CD4-positive, alpha-beta T cell treated with Interferon gamma for 1 hour (primary cell): ENCODE data around the gene RILPL1.
"Not testable (repeated sequence)": the region's sequence is repeated elsewhere in the genome, so short reads cannot be mapped to it uniquely, and the experiment has no call there.

ENCODE experiments used
- DNase-seq: peaks from one replicate; pipeline ENCODE4 v3.0.0-alpha.2; 2020

The RILPL1 gene

DNA sequence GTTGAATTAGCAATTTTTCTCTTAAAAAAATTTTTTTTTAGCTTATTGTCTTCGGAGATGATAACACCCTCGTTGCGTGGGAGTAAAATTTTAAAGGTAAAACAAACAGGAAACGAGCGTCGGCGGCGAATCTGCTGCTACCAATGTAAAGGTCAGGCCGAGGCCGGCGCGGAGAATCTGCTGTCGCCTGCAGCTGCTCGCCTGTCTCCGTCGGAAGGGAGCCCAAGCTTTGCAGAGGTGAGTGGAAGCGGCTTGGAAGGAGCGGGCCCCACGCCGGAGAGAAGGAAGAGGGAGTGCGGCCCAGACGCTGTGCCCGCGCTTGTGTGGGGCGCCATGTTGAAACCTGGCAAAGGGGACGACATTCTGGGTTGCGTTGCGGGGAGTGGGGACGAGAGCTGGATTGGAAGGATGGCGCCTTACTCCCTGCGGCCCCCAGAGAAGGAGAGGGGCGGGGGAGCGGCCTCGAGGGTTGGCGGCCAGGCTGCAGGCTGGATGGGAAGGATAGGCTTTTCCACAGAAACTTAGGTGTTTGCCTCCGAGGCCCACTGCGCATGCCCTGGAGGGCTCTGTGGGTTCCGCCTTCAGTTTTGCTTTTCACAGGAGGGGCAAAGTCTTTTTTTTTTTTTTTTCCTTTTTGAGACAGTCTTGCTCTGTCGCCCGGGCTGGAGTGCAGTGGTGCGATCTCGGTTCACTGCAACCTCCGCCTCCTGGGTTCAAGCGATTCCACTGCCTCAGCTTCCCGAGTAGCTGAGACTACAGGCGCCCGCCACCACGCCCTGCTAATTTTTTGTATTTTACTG, 75.3 kb downstream of the RILPL1 start, which contains the start of gene SNRNP35:
TSS of gene SNRNP35 (plus strand) at position 160 of the 800 bp plus-strand sequence. CDS start 7,402 bp downstream, outside the sequence.
- peak; percentile 85 for DNase-seq

DNA sequence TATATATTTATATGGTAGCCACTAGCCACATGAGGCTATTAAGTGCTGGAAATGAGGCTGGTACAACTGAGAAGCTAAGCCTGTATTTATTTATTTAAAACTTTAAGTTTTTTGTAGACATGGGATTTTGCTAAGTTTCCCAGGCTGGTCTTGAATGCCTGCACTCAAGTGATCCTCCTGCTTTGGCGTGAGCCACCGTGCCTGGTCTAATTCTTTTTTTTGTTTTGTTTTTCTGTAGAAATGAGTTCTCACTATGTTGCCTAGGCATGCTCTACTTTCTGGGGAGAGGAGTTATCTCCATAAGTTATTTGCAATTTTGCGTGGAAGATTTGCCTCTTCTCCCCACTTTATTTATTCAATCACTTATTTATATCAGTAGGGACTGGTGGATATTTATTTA, 80.4 kb downstream of the RILPL1 start:
- DNase-seq, result no peak

DNA sequence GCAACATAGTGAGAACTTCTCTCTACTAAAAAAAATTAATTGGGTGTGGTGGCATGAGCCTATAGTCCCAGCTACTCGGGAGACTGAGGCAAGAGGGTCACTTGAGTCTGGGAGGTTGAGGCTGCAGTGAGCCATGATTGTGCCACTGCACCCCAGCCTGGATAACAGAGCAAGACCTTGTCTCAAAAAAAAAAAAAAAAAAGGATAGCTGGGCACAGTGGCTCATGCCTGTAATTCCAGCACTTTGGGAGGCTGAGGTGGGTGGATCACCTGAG, 81.3 kb downstream of the RILPL1 start:
- not testable (repeated sequence) for DNase-seq

DNA sequence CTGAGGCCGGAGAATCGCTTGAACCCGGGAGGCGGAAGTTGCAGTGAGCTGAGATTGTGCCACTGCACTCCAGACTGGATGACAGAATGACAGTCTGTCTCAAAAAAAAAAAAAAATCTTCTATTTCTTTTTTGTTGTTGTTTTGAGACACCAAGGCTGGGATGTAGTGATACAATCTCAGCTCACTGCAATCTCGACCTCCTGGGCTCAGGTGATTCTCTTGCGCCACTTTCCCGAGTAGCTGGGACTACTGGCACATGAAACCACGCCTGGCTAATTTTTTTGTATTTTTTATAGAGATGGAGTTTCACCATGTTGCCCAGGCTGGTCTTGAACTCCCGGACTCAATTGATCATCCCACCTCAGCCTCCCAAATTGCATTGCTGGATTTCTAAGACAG, 82.9 kb downstream of the RILPL1 start:
- DNase-seq, result no peak

DNA sequence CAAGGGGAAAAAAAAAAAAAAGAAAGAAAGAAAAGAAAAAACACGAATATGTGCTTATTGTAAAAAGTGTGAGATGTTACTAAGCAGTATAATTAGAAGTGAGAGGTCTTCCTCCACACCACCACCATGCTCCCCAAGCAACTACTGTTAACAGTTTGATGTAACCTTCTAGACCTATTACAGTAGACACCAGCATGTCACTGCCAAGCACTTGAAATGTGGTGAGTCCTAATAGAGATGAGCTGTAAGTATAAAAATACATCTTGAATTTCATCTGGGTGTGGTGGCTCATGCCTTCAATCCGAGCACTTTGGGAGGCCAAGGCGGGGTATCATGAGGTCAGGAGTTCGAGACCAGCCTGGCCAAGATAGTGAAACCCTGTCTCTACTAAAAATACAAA, 83.7 kb downstream of the RILPL1 start:
- no peak for DNase-seq

DNA sequence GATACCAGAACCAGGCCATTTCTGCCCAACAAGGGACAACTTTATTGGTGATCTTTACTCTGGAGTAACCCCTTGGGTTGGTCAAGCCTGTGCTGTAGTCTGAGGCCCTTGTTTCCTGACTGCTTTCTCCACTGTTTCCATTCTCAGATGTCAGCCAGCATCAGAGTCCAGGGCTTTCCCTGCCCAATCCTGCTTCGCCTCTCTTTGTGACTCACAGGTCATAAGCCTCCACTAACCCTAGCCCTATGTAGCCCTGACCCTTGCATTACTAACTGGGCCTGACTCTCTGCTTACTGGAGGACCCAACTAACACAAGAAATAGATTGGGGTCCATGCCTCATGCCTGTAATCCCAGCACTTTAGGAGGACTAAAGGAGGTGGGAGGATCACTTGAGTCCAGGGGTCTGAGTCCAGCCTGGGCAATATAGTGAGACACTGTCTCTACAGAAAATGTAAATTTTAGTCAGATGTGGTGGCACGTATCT, 84.2 kb downstream of the RILPL1 start:
- DNase-seq, result peak; percentile 26

DNA sequence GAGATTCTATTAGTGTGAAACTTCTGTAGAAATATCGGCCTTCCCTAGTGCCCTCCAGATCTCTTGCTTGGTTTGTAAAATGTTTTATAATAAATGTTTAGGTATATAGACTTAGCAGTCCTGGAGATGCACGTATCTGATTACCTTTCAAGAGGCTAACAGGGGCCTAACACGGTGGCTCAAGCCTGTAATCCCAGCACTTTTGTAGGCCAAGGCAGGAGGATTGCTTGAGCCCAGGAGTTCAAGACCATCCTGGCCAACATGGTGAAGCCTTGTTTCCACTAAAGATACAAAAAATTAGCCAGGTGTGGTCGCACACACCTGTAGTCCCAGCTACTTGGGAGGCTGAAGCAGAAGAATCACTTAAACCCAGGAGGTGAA, 87.2 kb downstream of the RILPL1 start:
- DNase-seq, result no peak

DNA sequence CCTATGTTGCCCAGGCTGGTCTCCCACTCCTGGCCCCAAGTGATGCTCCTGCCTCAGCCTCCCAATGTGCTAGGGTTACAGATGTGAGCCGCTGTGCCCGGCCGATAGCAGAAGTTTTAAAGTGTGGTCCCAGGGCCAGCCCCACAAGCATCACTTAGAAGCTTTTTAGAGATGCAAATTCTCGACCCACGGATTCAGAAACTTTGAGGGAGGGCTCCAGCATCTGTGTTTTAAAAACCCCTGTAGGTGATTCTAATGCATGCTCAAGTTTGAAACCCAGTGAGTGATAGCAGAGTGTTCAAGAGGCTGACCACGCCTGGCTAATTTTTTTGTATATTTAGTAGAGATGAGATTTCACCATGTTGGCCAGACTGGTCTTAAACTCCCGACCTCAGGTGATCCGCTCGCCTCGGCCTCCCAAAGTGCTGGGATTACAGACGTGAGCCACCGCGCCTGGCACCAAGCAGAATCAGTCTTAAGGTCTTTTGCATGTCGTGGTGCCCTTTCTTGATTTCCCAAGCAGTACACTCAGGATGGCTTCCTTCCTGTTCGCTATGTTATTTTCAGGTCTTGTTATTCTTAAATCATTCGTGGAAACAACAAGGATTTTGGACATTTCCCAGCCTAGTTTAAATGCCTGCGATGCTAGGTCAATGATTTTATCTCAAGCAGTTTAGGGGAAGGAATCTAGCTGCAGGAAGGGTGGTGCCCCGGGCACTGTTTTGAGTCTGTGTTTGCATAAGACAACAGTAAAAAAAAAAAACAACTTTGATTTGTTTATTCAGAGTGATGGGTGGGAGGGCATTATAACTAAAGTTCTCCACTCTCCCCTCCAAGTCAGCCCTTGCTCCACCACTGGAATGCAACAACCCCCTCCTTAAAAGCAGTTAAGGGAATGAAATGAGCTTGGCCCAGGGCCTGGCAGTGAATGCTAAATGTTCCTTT, 87.9 kb downstream of the RILPL1 start:
- no peak for DNase-seq

DNA sequence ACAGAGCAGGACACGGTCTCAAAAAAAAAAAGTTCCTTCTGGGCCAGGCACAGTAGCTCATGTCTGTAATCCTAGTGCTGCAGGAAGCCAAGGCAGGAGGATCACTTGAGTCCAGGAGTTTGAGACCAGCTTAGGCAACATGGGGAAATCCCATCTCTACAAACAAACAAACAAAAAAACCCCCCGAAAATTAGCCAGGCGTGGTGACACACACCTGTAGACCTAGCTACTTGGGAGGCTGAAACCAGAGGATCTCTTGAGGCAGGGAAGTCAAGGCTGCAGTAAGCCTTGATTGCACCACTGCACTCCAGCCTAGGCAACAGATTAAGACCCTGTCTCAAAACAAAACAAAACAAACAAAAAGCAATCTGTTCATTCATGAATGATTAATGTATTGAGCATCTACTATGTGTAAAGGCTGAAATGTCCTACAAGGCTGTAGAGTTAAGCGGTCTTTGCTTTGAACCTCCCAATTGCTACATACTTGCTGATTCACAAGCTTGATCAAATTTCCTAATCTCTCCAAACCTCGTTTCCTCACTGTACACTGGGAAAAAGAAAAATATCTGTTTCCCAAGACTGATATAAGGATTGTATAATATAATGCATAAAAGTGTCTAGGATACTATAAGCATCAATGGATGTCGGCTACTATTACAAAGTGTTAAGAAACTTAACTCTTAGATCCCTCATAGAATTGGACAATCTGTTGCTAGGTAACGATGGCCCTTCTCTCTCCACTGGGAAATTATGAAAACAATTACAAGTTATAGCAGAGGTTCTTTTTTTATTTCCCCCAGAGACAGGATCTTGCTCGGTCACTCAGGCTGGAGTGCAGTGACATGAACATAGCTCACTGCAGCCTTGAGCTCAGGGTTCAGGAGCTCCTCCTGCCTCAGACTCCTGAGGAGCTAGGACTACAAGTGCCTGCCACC, 89.2 kb downstream of the RILPL1 start:
- DNase-seq, result no peak

DNA sequence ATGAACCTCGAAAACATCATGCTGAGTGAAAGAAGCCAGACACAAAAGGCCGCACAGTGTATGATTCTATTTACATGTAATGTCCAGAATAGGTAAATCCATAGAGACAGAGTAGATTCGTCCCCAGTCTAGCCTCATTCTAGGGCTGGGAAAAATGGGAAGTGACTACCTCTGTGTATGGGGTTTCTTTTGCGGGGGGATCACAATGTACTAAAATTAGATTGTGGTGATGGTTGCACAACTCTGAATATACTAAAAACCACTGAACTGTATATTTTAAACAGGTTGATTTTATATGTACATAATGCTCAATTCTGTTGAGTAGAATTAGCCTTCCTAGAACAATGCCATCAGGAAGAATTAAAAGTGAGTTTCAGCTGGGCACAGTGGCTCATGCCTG, 90.7 kb downstream of the RILPL1 start:
- DNase-seq, result no peak

DNA sequence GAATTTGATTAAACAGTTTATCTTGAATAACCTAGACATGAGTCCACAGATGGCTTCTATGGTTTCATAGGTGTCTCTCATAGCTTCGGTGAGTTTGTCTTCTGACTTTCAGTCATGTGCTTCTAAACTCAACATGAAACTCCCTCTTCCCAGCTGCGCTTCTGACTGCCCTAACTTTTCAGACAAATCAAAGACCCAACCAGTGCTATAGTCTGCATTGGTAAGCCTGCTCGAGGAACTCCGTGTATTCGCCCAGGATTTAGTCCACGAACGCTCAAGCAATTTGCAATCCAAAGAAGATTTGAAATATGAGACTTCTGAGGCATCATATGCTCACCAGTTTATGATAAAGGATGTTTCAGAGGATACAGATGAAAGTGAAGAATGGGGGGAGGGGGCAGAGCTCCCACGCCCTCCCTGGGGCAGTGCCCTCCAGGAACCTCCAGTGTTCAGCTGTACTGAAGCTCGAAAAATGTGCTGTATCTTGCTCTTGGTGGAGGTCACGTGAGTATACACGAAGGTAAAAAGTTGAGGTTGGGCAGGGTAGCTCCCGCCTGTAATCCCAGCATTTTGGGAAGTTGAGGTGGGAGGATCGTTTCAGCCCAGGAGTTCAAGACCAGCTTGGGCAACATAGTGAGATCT, 91.9 kb downstream of the RILPL1 start:
- no peak for DNase-seq

DNA sequence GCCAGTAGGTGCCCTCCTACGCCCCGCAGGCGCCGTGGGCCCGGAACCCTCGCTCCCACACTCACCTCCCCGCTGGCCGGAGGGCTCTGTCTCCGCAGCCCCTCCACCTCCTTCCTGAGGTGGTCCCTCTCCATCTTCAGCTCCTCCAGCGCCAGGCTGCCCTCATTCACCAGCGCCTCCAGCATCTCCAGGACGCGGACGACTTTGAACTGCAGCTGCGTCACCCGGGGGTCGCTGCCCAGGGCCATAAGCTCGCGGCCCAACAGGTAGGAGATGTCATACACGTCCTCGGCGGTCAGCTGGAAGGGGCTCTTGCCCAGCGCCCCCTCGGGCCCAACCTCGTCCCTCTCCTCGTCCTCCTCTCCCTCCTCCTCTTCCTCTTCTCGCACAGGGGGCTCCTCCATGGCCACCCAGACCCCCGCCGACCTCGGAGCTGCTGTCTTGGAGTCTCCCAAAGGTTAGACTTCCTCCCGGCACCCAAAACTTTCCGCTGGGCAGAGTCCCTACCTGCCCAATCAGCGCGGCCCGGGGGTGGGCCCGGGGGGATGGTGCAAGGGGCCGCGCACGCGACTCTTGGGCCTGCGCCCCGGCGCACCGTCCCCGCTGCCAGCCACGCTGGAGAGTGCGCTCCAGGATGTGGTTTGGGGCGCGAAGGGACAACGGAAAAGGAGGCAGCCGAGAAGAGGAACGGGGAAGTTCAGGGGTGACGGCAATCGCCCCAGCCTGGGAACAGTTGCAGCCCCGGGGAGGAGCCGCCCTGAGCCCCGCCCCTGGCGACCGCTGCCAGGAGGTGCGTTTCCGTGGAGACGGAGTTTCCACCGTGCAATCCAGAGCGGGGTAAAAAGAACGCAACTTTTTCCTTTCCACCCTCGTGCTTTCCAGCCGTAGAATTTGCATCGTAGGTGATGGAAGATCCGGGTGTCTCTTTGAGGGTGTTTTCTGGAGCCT, 97.2 kb downstream of the RILPL1 start, which contains the start of gene RILPL2:
TSS of gene RILPL2 (minus strand) at position 668 of the 948 bp plus-strand sequence. CDS start at position 404, 264 bp downstream.
- DNase-seq, result peak; percentile 91

DNA sequence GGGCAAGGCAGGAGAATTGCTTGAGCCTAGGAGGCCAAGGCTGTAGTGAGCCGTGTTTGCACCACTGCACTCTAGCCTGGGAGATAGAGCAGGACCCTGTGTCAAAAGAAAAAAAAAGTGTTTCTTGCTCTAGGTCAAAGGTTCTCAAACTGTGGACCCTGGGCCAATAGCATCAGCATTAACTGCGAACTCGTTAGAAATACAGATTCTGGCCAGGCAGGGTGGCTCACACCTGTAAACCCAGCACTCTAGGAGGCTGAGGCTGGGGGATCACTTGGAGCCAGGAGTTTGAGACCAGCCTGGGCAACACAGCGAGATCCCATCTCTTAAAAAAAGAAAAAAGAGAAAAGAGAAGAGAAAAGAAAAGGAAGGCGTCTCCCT, 97.9 kb downstream of the RILPL1 start:
- no peak for DNase-seq

DNA sequence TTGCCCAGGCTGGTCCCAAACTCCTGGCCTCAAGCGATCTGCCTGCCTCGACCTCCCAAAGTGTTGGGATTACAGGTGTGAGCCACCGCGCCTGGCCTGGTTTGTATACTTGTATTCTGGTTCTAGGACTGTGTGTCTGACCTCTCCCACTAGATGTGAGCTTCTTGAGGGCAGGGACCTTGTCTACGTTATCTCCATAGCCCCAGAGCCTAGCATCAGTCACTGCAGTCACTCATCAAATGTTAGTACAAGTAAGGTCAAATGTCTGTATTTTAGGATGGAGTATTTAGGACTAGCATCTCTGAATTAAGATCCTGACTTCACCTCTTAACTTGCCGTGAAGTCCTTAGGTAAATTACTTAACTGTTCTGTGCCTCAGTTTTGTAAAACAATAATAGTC, 99.9 kb downstream of the RILPL1 start:
- DNase-seq, result no peak

DNA sequence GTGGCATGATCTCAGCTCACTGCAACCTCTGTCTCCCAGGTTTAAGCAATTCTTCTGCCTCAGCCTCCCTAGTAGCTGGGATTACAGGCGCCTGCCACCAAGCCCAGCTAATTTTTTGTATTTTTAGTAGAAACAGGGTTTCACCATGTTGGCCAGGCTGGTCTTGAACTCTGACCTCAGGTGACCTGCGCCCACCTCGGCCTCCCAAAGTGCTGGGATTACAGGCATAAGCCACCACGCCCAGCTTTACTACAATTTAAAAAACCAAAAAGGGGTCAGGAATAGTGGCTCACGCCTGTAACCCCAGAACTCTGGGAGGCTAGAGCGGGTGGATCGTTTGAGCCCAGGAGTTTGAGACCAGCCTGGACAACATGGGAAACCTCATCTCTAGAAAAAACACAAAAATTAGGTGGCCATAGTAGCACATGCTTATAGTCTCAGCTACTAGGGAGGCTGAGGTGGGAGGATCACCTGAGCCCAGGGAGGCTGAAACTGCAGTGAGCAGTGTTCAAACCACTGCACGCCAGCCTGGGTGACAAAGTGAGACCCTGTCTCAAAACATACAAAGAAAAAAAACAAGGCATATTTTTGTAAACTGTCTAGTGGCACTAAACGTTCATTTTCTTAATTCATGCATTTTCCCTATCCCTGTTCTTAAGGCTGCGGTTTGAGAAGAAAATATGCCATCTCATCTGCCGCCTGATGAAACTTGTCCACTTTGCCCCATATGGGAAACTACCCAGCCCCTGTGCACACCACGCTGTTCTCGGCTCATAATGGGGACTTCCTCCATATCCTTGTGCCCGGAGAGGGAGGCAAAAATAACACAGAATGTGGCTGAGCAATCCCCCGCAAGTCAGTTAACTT, 101.3 kb downstream of the RILPL1 start:
- peak; percentile 52 for DNase-seq

DNA sequence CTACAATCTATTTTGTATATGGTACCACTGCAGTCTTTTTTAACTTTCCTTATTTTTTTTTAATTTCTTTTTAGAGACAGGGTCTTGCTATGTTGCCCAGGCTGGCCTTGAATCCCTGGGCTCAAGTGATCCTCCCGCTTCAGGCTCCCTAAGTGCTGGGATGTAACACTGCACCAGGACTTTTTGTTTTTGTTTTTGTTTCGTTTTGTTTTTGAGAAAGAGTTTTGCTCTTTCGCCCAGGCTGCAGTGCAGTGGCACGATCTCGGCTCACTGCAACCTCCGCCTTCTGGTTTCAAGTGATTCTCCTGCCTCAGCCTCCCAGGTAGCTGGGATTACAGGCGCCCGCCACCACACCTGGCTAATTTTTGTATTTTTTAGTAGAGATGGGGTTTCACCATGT, 104.4 kb downstream of the RILPL1 start:
- DNase-seq, result not testable (repeated sequence)

DNA sequence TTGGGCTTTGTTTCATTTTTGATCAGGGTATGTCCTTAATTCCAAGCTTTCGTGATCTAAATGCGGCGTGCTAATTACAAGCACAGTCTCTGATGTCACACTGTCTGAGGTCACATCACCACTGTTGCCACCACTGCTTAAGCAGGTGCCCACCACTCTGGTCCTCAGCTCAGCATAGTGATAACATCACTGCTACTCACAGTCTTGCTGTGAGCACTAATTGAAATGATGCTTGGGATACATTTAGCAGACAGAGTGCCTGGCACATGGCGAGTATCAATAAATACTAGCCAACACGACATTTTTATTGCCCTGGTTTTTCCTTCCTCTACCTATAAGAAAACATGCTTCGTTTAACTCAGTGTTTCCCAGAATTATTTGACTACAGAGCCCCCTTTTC, 104.9 kb downstream of the RILPL1 start:
- no peak for DNase-seq

DNA sequence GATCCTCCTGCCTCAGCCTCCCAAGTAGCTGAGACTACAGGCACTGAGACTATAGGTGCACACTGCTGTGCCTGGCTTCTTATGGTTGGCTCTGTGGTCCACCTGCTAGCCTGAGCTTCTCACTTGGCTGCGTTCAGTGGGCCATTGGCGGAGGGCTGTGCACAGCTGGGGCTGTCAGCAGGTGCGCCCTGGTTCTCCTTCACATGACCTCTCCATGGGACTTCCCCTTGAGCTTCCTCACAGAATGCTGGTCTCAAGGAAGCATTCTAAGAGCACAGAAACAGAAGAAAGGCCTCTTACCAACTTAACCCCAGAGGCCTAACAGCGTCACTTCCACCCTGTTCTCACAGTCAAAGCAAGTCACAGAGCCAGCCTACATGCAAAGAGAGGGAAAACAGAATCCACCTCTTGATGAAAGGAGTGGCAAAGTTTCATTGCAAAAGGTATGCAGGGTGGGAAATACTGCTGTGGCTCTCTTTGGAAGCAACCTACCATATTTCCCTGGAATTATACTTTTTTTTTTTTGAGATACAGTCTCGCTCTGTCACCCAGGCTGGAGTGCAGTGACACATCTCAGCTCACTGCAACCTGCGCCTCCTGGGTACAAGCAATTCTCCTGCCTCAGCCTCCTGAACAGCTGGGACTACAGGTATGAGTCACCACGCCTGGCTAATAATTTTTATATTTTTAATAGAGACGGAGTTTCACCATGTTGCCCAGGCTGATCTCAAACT, 106.3 kb downstream of the RILPL1 start:
- DNase-seq, result peak; percentile 73

DNA sequence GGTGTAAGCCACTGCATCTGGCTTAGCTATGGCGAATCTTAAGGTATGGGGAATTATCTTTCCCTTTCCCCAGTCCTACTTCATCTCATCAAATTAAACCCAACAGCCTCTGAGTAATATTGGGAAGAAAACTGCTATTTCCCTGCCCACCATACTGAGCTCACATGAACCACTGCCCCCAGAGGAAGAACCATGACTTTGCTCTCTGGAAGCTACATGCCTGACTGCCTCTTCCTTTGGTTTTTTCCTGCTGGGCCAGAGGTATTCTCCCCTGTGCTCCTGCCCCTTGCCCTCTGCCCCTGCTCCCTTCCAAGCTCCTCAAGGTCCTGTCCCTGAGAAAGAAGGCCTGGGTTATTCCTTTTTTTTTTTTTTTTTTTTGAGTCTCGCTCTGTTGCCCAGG, 112.2 kb downstream of the RILPL1 start:
- DNase-seq, result no peak
